Measurements from ENCODE around the gene DSCAM. TPM values are rescaled to one million over a fixed set of nuclear protein-coding genes. Genes with fewer than 3 reads are reported as not detected.

The DSCAM gene
- total and polyA plus RNA-seq, 2 donors (not counting 3 experiments of a cell fraction or from before 2014, with no cell fraction given) = not detected

- peaks cover 13% of the 10 kb centered on the region for H3K9me3 ChIP-seq (replicated peaks; ENCODE audit: control insufficient read depth, insufficient read depth, low read length)
- dilution Hi-C loops (cut with MboI; ENCODE audit: extremely low pct_ligation_motif_present, low sequenced_read_pairs) (no loop called here), intact Hi-C loops (cut with micrococcal nuclease) (no loop called here)
- FAIRE-seq (no peak), DNase-seq (ENCODE audit: low read depth, low spot score) (no peak)
- no peak overlapping the region for H3K27ac ChIP-seq (ENCODE audit: insufficient read depth, low read depth, low read length)
- TF ChIP-seq POLR2AphosphoS5 (IDR thresholded peaks at IDR 0.05; ENCODE audit: insufficient read depth, low read depth, low read length) (no peak), MAX (IDR thresholded peaks at IDR 0.05; ENCODE audit: insufficient read depth, insufficient read length) (no peak), FOS (IDR thresholded peaks at IDR 0.05; ENCODE audit: borderline replicate concordance, insufficient read depth, low read length) (no peak), MYC (IDR thresholded peaks at IDR 0.05; ENCODE audit: low read depth, low read length) (no peak), GATA2 (IDR thresholded peaks at IDR 0.05; ENCODE audit: insufficient read depth, insufficient read length, low read depth, low read length) (no peak), JUN (IDR thresholded peaks at IDR 0.05; ENCODE audit: borderline replicate concordance, insufficient read depth, insufficient read length, low read depth) (no peak), CTCF (IDR thresholded peaks at IDR 0.05; ENCODE audit: extremely low read depth in 1 of 2, insufficient read depth in 1 of 2, low read depth in 1 of 2, low read length in 2 of 2) (no peak), POLR2A (IDR thresholded peaks at IDR 0.05; ENCODE audit: low read depth, low read length) (no peak), EZH2 (IDR thresholded peaks at IDR 0.05; ENCODE audit: borderline replicate concordance, low read depth, low read length, severe bottlenecking) (no peak)
- no peaks in the 10 kb centered on the region for H4K20me1 ChIP-seq (replicated peaks; ENCODE audit: control insufficient read depth, extremely low read depth, insufficient read depth, low read length)
- H3K9me1 ChIP-seq (replicated peaks; ENCODE audit: control insufficient read depth, extremely low read depth, insufficient read depth, low read length) = no peaks in the 10 kb centered on the region
- no peak overlapping the region for H2AFZ ChIP-seq (ENCODE audit: low read depth, low read length)
- H3K4me3 ChIP-seq (replicated peaks in 1 of 3; ENCODE audit: insufficient read depth in 1 of 3, low read depth in 1 of 3, low read length in 3 of 3) = no peak overlapping the region
- H3K79me2 ChIP-seq (ENCODE audit: control insufficient read depth, insufficient read depth, low read length) = no peaks in the 10 kb centered on the region
- no TSS peak for BruUV-seq (replicated peaks)
- no peaks in the 10 kb centered on the region for H3K4me1 ChIP-seq (ENCODE audit: control insufficient read depth, extremely low read depth, insufficient read depth, low read length)
- H3K4me2 ChIP-seq (ENCODE audit: insufficient read depth, low read length) = no peak overlapping the region
- no peaks in the 10 kb centered on the region for H3K27me3 ChIP-seq (ENCODE audit: control insufficient read depth in 2 of 2, insufficient read depth in 2 of 2, low read length in 2 of 2)
- ChIA-PET POLR2A (no interaction called here), CTCF (no interaction called here)
- no peaks in the 10 kb centered on the region for H3K36me3 ChIP-seq (ENCODE audit: control insufficient read depth in 2 of 2, extremely low read depth in 1 of 2, insufficient read depth in 2 of 2, low read length in 2 of 2)
- H3K9ac ChIP-seq (replicated peaks; ENCODE audit: extremely low read depth, insufficient read depth, low read length) = no peak overlapping the region
These were observed 87.9 kb downstream of the DSCAM start for GRCh38 chr21:40759061-40759460.
